HepG2 (cell line): ENCODE measurements around the gene PACS1.

Experiments used
- CHD2 ChIP-seq: IDR thresholded peaks from 2 replicates; pipeline ENCODE4 v1.6.1; 2011; ENCODE audit warnings: low read depth, low read length, improper control_type of control experiment
- POLR2A ChIP-seq, 2 experiments: IDR thresholded peaks; 2 replicates each; pipeline ENCODE4 v1.6.1; 2011; ENCODE audit warnings: low read depth in 2 of 2, low read length in 2 of 2, mild to moderate bottlenecking in 1 of 2, moderate library complexity in 1 of 2; ENCODE audit not compliant: insufficient read depth in 1 of 2
- RAD21 ChIP-seq: fragments of 450-650 bp; formaldehyde crosslinking; IDR thresholded peaks from 2 replicates; pipeline ENCODE4 v1.5.0; 2020; ENCODE audit warnings: mild to moderate bottlenecking
- SETDB1 ChIP-seq: sonication (generic); formaldehyde crosslinking; IDR thresholded peaks from 2 replicates; pipeline ENCODE4 v1.5.1; 2020; ENCODE audit warnings: missing genetic modification reagents, mild to moderate bottlenecking, borderline replicate concordance
- SNRNP70 ChIP-seq: fragments of 200-400 bp; formaldehyde crosslinking; IDR thresholded peaks from 2 replicates; pipeline ENCODE4 v1.6.1; 2017; ENCODE audit warnings: mild to moderate bottlenecking, low read depth, low read length, moderate library complexity
- YY1 ChIP-seq: IDR thresholded peaks from 2 replicates; pipeline ENCODE4 v1.6.1; 2011; ENCODE audit warnings: low read length, low read depth, moderate library complexity, mild to moderate bottlenecking; ENCODE audit not compliant: insufficient read depth, insufficient replicate concordance
- ZBTB8A ChIP-seq: sonication (generic); formaldehyde crosslinking; IDR thresholded peaks from 2 replicates; pipeline ENCODE4 v1.4.0; 2020; ENCODE audit warnings: mild to moderate bottlenecking, low read depth, missing genetic modification reagents, borderline replicate concordance
- ZNF878 ChIP-seq: sonication (generic); formaldehyde crosslinking; IDR thresholded peaks from 2 replicates; pipeline ENCODE4 v1.8.1; 2023; ENCODE audit warnings: mild to moderate bottlenecking, missing genetic modification reagents, moderate library complexity
- TF ChIP-seq, protein P1 (sequence below): sonication (generic); formaldehyde crosslinking; IDR thresholded peaks from 2 replicates; pipeline ENCODE4 v1.5.0; 2020; ENCODE audit warnings: missing genetic modification reagents
- TF ChIP-seq, protein P2 (sequence below): sonication (generic); formaldehyde crosslinking; conservative IDR thresholded peaks from 2 replicates; pipeline ENCODE4 v1.5.0; 2020; ENCODE audit warnings: missing genetic modification reagents
- TF ChIP-seq, protein P3 (sequence below): sonication (generic); formaldehyde crosslinking; IDR thresholded peaks from 2 replicates; pipeline ENCODE4 v1.5.0; 2020; ENCODE audit warnings: mild to moderate bottlenecking, missing genetic modification reagents, moderate library complexity
- TF ChIP-seq, protein P4 (sequence below): IDR thresholded peaks from 2 replicates; pipeline ENCODE4 v1.6.1; 2012; ENCODE audit warnings: inconsistent platforms
- TF ChIP-seq, protein P5 (sequence below): sonication (generic); formaldehyde crosslinking; IDR thresholded peaks from 2 replicates; pipeline ENCODE4 v1.4.0; 2020; ENCODE audit warnings: mild to moderate bottlenecking, missing genetic modification reagents
- TF ChIP-seq, protein P6 (sequence below): sonication (generic); formaldehyde crosslinking; IDR thresholded peaks from 2 replicates; pipeline ENCODE4 v1.5.1; 2020; ENCODE audit warnings: mild to moderate bottlenecking, missing genetic modification reagents

DNA sequence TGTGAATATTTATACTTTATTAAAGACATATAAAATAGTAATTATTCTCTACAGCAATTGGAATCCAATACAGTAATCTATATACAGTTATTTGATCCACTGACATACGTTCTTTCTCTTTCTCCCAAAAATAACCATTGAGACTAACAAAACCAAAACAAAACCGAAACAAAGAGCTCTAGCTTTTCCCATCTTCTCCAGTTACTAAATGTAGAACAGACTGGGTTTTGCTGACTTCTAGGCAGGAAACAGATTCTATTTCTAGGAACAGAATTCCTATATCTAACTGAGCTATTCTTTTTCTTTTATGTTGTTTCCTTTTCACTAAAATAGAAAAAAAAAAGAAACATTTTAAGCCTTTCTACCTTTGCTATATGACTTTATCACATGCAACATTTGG lies 80.1 kb downstream of the PACS1 start:
- TF ChIP-seq, protein P1, sequence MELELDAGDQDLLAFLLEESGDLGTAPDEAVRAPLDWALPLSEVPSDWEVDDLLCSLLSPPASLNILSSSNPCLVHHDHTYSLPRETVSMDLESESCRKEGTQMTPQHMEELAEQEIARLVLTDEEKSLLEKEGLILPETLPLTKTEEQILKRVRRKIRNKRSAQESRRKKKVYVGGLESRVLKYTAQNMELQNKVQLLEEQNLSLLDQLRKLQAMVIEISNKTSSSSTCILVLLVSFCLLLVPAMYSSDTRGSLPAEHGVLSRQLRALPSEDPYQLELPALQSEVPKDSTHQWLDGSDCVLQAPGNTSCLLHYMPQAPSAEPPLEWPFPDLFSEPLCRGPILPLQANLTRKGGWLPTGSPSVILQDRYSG (CRISPR knock-in tag), result no peak
- TF ChIP-seq, protein P2, sequence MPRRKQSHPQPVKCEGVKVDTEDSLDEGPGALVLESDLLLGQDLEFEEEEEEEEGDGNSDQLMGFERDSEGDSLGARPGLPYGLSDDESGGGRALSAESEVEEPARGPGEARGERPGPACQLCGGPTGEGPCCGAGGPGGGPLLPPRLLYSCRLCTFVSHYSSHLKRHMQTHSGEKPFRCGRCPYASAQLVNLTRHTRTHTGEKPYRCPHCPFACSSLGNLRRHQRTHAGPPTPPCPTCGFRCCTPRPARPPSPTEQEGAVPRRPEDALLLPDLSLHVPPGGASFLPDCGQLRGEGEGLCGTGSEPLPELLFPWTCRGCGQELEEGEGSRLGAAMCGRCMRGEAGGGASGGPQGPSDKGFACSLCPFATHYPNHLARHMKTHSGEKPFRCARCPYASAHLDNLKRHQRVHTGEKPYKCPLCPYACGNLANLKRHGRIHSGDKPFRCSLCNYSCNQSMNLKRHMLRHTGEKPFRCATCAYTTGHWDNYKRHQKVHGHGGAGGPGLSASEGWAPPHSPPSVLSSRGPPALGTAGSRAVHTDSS, result no peak
- TF ChIP-seq SNRNP70 (no peak), YY1 (no peak), ZBTB8A (no peak), SETDB1 (CRISPR knock-in tag) (no peak), POLR2A (IDR thresholded peaks at IDR 0.05; ENCODE audit: insufficient read depth in 1 of 2, low read depth in 2 of 2, low read length in 2 of 2) (no peak), ZNF878 (no peak), RAD21 (no peak), CHD2 (no peak)
- TF ChIP-seq, protein P3, sequence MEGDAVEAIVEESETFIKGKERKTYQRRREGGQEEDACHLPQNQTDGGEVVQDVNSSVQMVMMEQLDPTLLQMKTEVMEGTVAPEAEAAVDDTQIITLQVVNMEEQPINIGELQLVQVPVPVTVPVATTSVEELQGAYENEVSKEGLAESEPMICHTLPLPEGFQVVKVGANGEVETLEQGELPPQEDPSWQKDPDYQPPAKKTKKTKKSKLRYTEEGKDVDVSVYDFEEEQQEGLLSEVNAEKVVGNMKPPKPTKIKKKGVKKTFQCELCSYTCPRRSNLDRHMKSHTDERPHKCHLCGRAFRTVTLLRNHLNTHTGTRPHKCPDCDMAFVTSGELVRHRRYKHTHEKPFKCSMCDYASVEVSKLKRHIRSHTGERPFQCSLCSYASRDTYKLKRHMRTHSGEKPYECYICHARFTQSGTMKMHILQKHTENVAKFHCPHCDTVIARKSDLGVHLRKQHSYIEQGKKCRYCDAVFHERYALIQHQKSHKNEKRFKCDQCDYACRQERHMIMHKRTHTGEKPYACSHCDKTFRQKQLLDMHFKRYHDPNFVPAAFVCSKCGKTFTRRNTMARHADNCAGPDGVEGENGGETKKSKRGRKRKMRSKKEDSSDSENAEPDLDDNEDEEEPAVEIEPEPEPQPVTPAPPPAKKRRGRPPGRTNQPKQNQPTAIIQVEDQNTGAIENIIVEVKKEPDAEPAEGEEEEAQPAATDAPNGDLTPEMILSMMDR, result no peak
- TF ChIP-seq, protein P4, sequence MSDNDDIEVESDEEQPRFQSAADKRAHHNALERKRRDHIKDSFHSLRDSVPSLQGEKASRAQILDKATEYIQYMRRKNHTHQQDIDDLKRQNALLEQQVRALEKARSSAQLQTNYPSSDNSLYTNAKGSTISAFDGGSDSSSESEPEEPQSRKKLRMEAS, result no peak
- TF ChIP-seq, protein P5, sequence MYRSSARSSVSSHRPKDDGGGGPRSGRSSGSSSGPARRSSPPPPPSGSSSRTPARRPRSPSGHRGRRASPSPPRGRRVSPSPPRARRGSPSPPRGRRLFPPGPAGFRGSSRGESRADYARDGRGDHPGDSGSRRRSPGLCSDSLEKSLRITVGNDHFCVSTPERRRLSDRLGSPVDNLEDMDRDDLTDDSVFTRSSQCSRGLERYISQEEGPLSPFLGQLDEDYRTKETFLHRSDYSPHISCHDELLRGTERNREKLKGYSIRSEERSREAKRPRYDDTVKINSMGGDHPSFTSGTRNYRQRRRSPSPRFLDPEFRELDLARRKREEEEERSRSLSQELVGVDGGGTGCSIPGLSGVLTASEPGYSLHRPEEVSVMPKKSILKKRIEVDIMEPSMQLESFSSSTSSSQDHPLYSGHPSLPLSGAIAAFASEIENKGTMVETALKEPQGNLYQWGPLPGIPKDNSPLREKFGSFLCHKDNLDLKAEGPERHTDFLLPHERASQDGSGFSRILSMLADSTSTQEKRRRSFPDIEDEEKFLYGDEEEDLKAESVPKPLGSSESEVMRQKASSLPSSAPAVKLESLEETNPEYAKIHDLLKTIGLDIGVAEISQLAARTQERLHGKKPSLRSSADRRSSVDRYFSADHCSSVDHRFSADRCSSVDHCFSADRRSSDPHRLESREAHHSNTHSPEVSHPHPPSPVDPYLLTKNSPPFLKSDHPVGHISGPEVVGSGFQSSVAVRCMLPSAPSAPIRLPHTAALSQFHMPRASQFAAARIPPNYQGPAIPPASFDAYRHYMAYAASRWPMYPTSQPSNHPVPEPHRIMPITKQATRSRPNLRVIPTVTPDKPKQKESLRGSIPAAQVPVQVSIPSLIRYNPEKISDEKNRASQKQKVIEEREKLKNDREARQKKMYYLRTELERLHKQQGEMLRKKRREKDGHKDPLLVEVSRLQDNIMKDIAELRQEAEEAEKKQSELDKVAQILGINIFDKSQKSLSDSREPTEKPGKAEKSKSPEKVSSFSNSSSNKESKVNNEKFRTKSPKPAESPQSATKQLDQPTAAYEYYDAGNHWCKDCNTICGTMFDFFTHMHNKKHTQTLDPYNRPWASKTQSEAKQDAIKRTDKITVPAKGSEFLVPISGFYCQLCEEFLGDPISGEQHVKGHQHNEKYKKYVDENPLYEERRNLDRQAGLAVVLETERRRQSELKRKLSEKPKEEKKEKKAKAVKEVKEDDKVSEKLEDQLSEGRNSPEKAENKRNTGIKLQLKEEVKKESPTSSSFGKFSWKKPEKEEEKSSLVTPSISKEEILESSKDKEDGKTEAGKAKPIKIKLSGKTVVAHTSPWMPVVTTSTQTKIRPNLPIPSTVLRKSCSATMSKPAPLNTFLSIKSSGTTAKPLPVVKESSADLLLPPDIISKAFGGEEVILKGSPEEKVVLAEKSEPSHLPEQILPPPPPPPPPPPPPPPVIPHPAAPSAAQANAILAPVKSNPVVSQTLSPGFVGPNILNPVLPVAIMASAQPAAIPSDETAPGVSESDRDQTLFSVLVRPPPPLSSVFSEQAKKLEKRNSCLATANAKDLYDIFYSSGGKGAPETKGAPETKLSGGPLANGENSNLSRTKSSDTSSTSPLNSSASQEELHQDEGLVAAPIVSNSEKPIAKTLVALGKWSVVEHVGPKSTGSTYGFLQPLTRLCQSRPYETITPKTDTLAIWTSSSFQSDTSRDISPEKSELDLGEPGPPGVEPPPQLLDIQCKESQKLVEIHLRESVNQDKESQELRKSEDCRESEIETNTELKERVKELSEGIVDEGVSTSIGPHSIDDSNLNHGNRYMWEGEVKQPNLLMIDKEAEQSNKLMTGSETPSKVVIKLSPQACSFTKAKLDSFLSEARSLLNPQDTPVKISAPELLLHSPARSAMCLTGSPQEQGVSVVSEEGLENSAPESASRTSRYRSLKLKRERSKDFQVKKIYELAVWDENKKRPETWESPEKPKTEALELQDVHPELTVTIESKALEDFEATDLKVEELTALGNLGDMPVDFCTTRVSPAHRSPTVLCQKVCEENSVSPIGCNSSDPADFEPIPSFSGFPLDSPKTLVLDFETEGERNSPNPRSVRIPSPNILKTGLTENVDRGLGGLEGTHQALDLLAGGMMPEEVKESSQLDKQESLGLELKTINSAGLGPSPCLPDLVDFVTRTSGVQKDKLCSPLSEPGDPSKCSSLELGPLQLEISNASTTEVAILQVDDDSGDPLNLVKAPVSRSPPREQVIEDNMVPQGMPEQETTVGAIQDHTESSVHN, result no peak
- TF ChIP-seq, protein P6, sequence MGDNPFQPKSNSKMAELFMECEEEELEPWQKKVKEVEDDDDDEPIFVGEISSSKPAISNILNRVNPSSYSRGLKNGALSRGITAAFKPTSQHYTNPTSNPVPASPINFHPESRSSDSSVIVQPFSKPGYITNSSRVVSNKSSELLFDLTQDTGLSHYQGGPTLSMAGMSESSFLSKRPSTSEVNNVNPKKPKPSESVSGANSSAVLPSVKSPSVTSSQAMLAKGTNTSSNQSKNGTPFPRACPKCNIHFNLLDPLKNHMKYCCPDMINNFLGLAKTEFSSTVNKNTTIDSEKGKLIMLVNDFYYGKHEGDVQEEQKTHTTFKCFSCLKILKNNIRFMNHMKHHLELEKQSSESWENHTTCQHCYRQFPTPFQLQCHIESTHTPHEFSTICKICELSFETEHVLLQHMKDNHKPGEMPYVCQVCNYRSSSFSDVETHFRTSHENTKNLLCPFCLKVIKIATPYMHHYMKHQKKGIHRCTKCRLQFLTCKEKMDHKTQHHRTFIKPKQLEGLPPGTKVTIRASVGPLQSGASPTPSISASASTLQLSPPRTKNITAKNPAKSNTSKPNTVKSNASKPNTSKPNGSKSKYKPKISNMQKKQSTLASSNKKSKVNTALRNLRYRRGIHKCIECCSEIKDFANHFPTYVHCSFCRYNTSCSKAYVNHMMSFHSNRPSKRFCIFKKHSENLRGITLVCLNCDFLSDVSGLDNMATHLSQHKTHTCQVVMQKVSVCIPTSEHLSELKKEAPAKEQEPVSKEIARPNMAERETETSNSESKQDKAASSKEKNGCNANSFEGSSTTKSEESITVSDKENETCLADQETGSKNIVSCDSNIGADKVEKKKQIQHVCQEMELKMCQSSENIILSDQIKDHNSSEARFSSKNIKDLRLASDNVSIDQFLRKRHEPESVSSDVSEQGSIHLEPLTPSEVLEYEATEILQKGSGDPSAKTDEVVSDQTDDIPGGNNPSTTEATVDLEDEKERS (CRISPR knock-in tag), result no peak
